T-cell (primary cell): Measurements from ENCODE around the gene PRKACA. TPM values are rescaled to one million over a fixed set of nuclear protein-coding genes. Genes with fewer than 3 reads are reported as not detected.
A peak's percentile ranks its signal among the peaks of the same experiment; 100 is the strongest.
"Not testable (repeated sequence)": the region's sequence is repeated elsewhere in the genome, so short reads cannot be mapped to it uniquely, and the experiment has no call there.

Experiments
- ATAC-seq, 4 experiments: fragments of 200-7000 bp in 3 of 4; fragments of 150-1000 bp in 1 of 4; cut with Tn5 transposase; replicated peaks in 1 of 4; 1 replicate in 3 of 4; 2 replicates in 1 of 4; pipeline ENCODE4 v1.10.0; 2021; ENCODE audit warnings: moderate library complexity in 3 of 4, mild to moderate bottlenecking in 2 of 4, moderate number of reproducible peaks in 1 of 4
- CTCF ChIA-PET, 2 donors: fragments of 300-600 bp; sonication (Branson Sonifier 250); formaldehyde crosslinking; loops; one replicate each; lab custom pipeline; 2022; ENCODE audit warnings: antibody characterized with exemption in 2 of 2; lab: Charles Lee
- POLR2A ChIA-PET, 2 donors: fragments of 300-600 bp; sonication (Branson Sonifier 250); formaldehyde crosslinking; loops; one replicate each; lab custom pipeline; 2022; ENCODE audit warnings: antibody characterized with exemption in 2 of 2; lab: Charles Lee
- DNase-seq, 35 experiments: peaks; one replicate each; pipeline versions ENCODE4 v3.0.0 to v3.0.0-alpha.2; 2013 to 2023
- H3K27ac ChIP-seq: one replicate; pipeline ENCODE4 v1.5.1; 2013; ENCODE audit warnings: low read length
- H3K27me3 ChIP-seq, 2 experiments: replicated peaks in 1 of 2; 1 replicate in 1 of 2; 2 replicates in 1 of 2; pipeline versions ENCODE4 v1.6.1 to v1.7.0; 2013; ENCODE audit warnings: low read length in 1 of 2, mixed read lengths in 1 of 2; ENCODE audit not compliant: control insufficient read depth in 2 of 2, insufficient read depth in 2 of 2; ENCODE audit errors: extremely low read depth in 1 of 2
- H3K36me3 ChIP-seq, 2 donors: 1 replicate in 1 of 2; 2 replicates in 1 of 2; pipeline versions ENCODE4 v1.6.1 to v1.7.0; 2013; ENCODE audit warnings: low read length in 1 of 2; ENCODE audit not compliant: control insufficient read depth in 2 of 2, insufficient read depth in 1 of 2; ENCODE audit errors: extremely low read depth in 1 of 2
- H3K4me1 ChIP-seq, 2 experiments: 1 replicate in 1 of 2; 2 replicates in 1 of 2; pipeline versions ENCODE4 v1.6.1 to v1.7.0; 2013; ENCODE audit warnings: low read length in 2 of 2, mixed read lengths in 1 of 2; ENCODE audit not compliant: insufficient read depth in 2 of 2, control insufficient read depth in 1 of 2; ENCODE audit errors: extremely low read depth in 1 of 2
- H3K4me3 ChIP-seq, 2 donors: 1 replicate in 1 of 2; 2 replicates in 1 of 2; pipeline versions ENCODE4 v1.5.1 to v1.7.0; 2013; ENCODE audit warnings: mild to moderate bottlenecking in 2 of 2, low read length in 1 of 2, moderate library complexity in 1 of 2; ENCODE audit not compliant: control insufficient read depth in 1 of 2; ENCODE audit errors: extremely low read depth in 1 of 2
- H3K9me3 ChIP-seq: 2 replicates; pipeline ENCODE4 v1.7.0; 2013
- H3K27ac Mint-ChIP-seq, 2 donors: one replicate each; pipeline ENCODE4 v1.8.0; 2020 to 2021; ENCODE audit warnings: mild to moderate bottlenecking in 2 of 2, mixed read lengths in 2 of 2
- H3K27me3 Mint-ChIP-seq, 2 donors: one replicate each; pipeline ENCODE4 v1.8.0; 2021 to 2022; ENCODE audit warnings: mixed read lengths in 2 of 2
- H3K36me3 Mint-ChIP-seq: one replicate; pipeline ENCODE4 v1.8.0; 2021; ENCODE audit warnings: mixed read lengths
- H3K4me1 Mint-ChIP-seq, 3 donors: one replicate each; pipeline ENCODE4 v1.8.0; 2020 to 2022; ENCODE audit warnings: mixed read lengths in 3 of 3, mild to moderate bottlenecking in 1 of 3
- H3K4me3 Mint-ChIP-seq, 3 donors: one replicate each; pipeline ENCODE4 v1.8.0; 2020 to 2022; ENCODE audit warnings: mild to moderate bottlenecking in 3 of 3, mixed read lengths in 3 of 3, moderate library complexity in 3 of 3
- H3K9me3 Mint-ChIP-seq, 3 donors: one replicate each; pipeline ENCODE4 v1.8.0; 2020 to 2022; ENCODE audit warnings: mixed read lengths in 3 of 3
- WGBS: methylation state at CpG from one replicate; pipeline ENCODE4 v1.1.5; 2013; ENCODE audit warnings: missing lambda C conversion rate; ENCODE audit not compliant: insufficient coverage; 5-methylcytosine and 5-hydroxymethylcytosine counted together
- total RNA-seq, 35 experiments: library from RNA in 6 of 35; stranded (reverse) in 6 of 35; fragments of 120-200 nt in 1 of 35; gene quantifications; one replicate each; pipeline versions ENCODE4 v1.2.1 to v1.2.4 and lab custom pipeline; 2013 to 2026

PRKACA gene
- total RNA-seq, 5 donors from 2014 or later (not counting 1 experiment from before 2014, with no cell fraction given) = 43.0 to 53.5 (median 48.9) TPM

GRCh38 chr19:14054099-14054498 is 63.5 kb downstream of the PRKACA start:
- no peaks in the 10 kb centered on the region for H3K9me3 ChIP-seq
- DNase-seq (no peak), ATAC-seq (no peak)
- H3K27me3 Mint-ChIP-seq = peaks cover 14 to 16% of the 10 kb centered on the region in 2 donors
- H3K27me3 ChIP-seq = peaks cover 2 to 27% of the 10 kb centered on the region in 2 experiments
- peaks cover 14 to 32% (median 18%) of the 10 kb centered on the region in 3 donors for H3K4me1 Mint-ChIP-seq
- H3K9me3 Mint-ChIP-seq = no peaks in the 10 kb centered on the region
- H3K4me3 Mint-ChIP-seq = no peak overlapping the region
- peaks cover 3 to 20% of the 10 kb centered on the region in 2 experiments for H3K4me1 ChIP-seq
- no peak overlapping the region for H3K4me3 ChIP-seq
- no peak overlapping the region for H3K27ac ChIP-seq
- ChIA-PET POLR2A (no interaction called here), CTCF (no interaction called here)
- peaks cover 16 to 40% of the 10 kb centered on the region in 2 donors for H3K36me3 ChIP-seq
- 78% methylated on average over 4 of the region's 6 CpGs for WGBS
- H3K27ac Mint-ChIP-seq = peak overlapping the region in 1 of 2 donors; percentile 25
- peaks cover 23% of the 10 kb centered on the region for H3K36me3 Mint-ChIP-seq

- Histone ChIP-seq H3K27me3 (peaks cover 2 to 21% of the 10 kb centered on the region in 2 experiments), H3K9me3 (no peaks in the 10 kb centered on the region), H3K36me3 (peaks cover 16 to 46% of the 10 kb centered on the region in 2 donors), H3K27ac (no peak overlapping the region), H3K4me3 (no peak overlapping the region), H3K4me1 (peaks cover 3 to 14% of the 10 kb centered on the region in 2 experiments)
- Mint-ChIP-seq H3K9me3 (no peaks in the 10 kb centered on the region), H3K27me3 (peaks cover 9 to 10% of the 10 kb centered on the region in 2 donors), H3K36me3 (peaks cover 26% of the 10 kb centered on the region), H3K27ac (no peak overlapping the region), H3K4me3 (no peak overlapping the region), H3K4me1 (peaks cover 8 to 27% (median 12%) of the 10 kb centered on the region in 3 donors)
- ATAC-seq = no peak
- CTCF ChIA-PET = interaction anchor here in 1 of 2 donors (0.5 kb wide), 1 partner anchor 91 kb away, joined by 3 read pairs; no protein-coding TSS in a partner anchor
- DNase-seq = no peak
- 93% methylated on average over 10 of the region's 11 CpGs for WGBS
- POLR2A ChIA-PET = no interaction called here
These were observed 64.1 kb downstream of the PRKACA start for GRCh38 chr19:14053500-14053899.

DNA sequence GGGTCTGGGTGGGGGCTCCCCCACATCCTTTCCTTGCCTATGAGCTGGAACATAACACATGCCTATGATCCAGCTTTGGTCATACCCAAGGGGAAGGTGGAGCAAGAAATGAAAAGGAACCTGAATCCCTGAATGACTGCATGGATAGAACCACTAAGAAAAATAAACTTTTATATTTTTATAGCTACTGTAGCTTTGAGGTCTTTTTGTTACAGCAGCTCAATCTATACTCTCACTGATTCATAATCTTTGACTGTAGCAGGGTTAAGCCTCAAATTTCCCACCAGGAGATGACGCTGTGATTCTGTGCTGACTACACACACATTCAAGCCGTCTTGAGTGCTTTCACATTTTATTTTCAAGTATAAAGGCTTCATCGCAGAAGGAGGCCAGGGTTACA is 64.5 kb downstream of the PRKACA start:
- Mint-ChIP-seq H3K4me3 (no peak overlapping the region), H3K4me1 (peaks cover 4 to 22% (median 8%) of the 10 kb centered on the region in 3 donors), H3K27ac (peak overlapping the region in 1 of 2 donors; percentile 52), H3K36me3 (peaks cover 29% of the 10 kb centered on the region), H3K27me3 (peaks cover 4 to 5% of the 10 kb centered on the region in 2 donors), H3K9me3 (no peaks in the 10 kb centered on the region)
- Histone ChIP-seq H3K4me1 (peaks cover 3 to 9% of the 10 kb centered on the region in 2 experiments), H3K27me3 (peaks cover under 1 to 16% of the 10 kb centered on the region in 2 experiments), H3K9me3 (no peaks in the 10 kb centered on the region), H3K27ac (no peak overlapping the region), H3K4me3 (no peak overlapping the region), H3K36me3 (peaks cover 16 to 51% of the 10 kb centered on the region in 2 donors)
- ChIA-PET CTCF (interaction anchor here (0.5 to 0.6 kb wide), 3 partner anchors 91 to 1479 kb away, joined by 3 to 4 read pairs (median 3); no protein-coding TSS in a partner anchor), POLR2A (no interaction called here)
- no peak for DNase-seq
- ATAC-seq = no peak
- WGBS = 88% methylated on average over 3 of the region's 3 CpGs

DNA sequence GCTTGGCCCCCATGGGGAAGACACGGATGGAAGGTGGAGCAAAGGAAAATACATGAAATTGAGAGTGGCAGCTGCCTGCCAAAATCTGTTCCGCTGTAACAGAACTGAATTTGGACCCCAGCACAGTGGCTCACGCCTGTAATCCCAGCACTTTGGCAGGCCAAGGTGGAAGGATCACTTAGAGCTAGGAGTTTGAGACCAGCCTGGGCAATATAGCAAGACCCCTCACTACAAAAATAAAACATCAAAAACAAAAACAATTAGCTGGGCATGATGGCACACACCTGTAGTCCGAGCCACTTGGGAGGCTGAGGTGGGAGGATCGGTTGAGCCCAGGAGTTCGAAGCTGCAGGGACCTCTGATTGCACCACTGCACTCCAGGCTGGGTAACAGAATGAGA is 65.1 kb downstream of the PRKACA start:
- no peaks in the 10 kb centered on the region for H3K27me3 Mint-ChIP-seq
- DNase-seq (no peak), ATAC-seq (no peak)
- POLR2A ChIA-PET = no interaction called here
- WGBS = 100% methylated on average over 2 of the region's 6 CpGs
- peaks cover 29% of the 10 kb centered on the region for H3K36me3 Mint-ChIP-seq
- H3K4me3 Mint-ChIP-seq = no peak overlapping the region
- Histone ChIP-seq H3K4me1 (peaks cover 0 to 4% of the 10 kb centered on the region in 2 experiments), H3K9me3 (no peaks in the 10 kb centered on the region), H3K36me3 (peaks cover 16 to 54% of the 10 kb centered on the region in 2 donors), H3K27me3 (peaks cover 0 to 11% of the 10 kb centered on the region in 2 experiments), H3K4me3 (no peak overlapping the region), H3K27ac (no peak overlapping the region)
- no peaks in the 10 kb centered on the region for H3K9me3 Mint-ChIP-seq
- peaks cover 0 to 16% (median 3%) of the 10 kb centered on the region in 3 donors for H3K4me1 Mint-ChIP-seq
- peak overlapping the region in 1 of 2 donors; percentile 6 for H3K27ac Mint-ChIP-seq
- CTCF ChIA-PET = interaction anchor here (0.5 to 0.6 kb wide), 3 partner anchors 104 to 1480 kb away, joined by 3 to 4 read pairs (median 3); no protein-coding TSS in a partner anchor

- H3K4me3 ChIP-seq = no peak overlapping the region
These were observed 65.6 kb downstream of the PRKACA start for GRCh38 chr19:14051980-14052379.

GRCh38 chr19:14050961-14051360 is 66.6 kb downstream of the PRKACA start:
- DNase-seq, H3K4me1 ChIP-seq, H3K27ac Mint-ChIP-seq, POLR2A ChIA-PET, H3K9me3 ChIP-seq, H3K27ac ChIP-seq, H3K9me3 Mint-ChIP-seq, H3K4me3 Mint-ChIP-seq, H3K4me3 ChIP-seq, H3K27me3 ChIP-seq, ATAC-seq, H3K27me3 Mint-ChIP-seq: not testable (repeated sequence)
- H3K4me1 Mint-ChIP-seq = peaks cover 0 to 16% (median 0%) of the 10 kb centered on the region in 3 donors
- WGBS = 97% methylated on average over 9 of the region's 11 CpGs
- H3K36me3 ChIP-seq = peaks cover 18 to 63% of the 10 kb centered on the region in 2 donors
- CTCF ChIA-PET = interaction anchor here in 1 of 2 donors (0.6 kb wide), 1 partner anchor 152 kb away, joined by 4 read pairs; no protein-coding TSS in a partner anchor
- H3K36me3 Mint-ChIP-seq = peaks cover 32% of the 10 kb centered on the region

More at GRCh38 chr19:14051980-14052379, 65.6 kb downstream of the PRKACA start:
- POLR2A ChIA-PET = no interaction called here
- no peaks in the 10 kb centered on the region for H3K9me3 ChIP-seq
- no peak overlapping the region for H3K4me3 Mint-ChIP-seq
- ATAC-seq = no peak
- peaks cover 29% of the 10 kb centered on the region for H3K36me3 Mint-ChIP-seq
- peaks cover 0 to 16% (median 3%) of the 10 kb centered on the region in 3 donors for H3K4me1 Mint-ChIP-seq
- CTCF ChIA-PET = interaction anchor here in 1 of 2 donors (0.6 kb wide), 1 partner anchor 225 kb away, joined by 3 read pairs; no protein-coding TSS in a partner anchor
- DNase-seq = no peak
- H3K9me3 Mint-ChIP-seq = no peaks in the 10 kb centered on the region
- H3K27ac Mint-ChIP-seq = no peak overlapping the region
- peaks cover 0 to 8% of the 10 kb centered on the region in 2 experiments for H3K27me3 ChIP-seq
- no peak overlapping the region for H3K27ac ChIP-seq
- H3K4me1 ChIP-seq = peaks cover 0 to 1% of the 10 kb centered on the region in 2 experiments
- H3K27me3 Mint-ChIP-seq = no peaks in the 10 kb centered on the region
- peaks cover 16 to 55% of the 10 kb centered on the region in 2 donors for H3K36me3 ChIP-seq
- 79% methylated on average over 6 of the region's 9 CpGs for WGBS
